ENCODE results near the gene NFIB.

NFIB gene

DNA sequence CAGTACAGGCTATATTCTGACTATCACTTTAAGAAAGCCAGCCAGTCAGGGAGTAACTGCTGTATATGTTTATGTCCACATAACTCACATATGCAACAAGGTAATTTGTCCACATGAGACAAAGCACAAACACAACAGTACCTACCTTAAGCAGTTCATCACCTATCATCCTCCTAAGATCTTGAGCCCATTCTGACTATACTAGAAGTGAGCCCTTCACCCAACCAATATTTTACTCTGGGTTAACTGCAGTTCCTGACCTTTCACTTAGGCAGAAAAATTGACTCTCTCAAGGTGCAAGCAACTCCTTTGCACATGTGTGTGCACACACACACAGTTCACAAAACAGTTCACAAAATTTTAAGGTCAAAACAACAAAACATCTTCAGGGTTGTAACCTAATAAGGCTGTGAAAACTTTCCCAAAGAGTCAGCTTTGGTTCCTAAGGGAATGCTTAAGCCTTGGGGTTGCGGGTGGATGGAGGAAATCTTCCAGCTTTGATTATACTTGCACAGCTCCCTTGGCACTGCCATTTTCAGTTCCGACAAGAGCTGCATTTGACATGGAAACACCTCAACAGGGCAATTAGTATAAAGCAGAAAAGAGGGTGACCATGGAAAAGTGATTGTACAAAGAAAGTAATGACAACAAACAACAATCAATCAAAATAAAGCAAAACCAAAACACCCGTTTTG is 215.3 kb downstream of the NFIB start:
- DNase-seq (ENCODE audit: low spot score): no peak

DNA sequence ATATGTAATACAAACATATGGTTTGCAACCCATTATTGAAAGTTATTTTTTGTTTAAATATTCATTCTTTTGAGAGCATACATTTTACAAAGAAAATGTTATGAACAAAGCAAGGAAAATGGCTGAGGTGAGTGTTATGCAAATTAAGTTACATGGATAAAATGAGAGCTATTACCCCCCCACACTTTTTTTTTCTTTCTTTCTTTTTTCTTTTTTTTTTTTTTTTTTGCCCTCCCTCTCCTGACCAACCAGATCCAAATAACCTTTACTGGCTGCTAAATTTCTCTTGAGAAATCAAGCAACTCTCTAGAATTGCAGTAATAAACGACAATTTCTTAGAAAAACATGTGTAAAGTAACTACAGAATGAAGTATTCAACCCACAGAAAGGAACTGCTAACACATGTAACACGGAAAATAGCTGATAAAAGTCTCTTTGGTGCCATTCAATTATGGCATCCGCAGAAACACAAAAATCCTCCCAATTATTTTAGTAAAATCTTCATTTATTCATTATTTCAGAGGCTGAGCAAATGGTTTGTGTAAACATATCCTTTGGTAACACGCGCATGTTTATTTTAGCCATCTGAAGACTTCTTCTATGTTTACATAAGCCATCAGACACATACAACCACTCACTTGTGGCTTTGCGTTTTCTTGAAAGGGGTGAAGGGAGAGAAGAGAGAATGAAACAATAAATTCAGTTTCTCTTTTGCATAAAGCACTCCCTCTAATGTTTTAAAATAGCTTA is 216.1 kb downstream of the NFIB start:
- no peak for DNase-seq (ENCODE audit: low spot score)

DNA sequence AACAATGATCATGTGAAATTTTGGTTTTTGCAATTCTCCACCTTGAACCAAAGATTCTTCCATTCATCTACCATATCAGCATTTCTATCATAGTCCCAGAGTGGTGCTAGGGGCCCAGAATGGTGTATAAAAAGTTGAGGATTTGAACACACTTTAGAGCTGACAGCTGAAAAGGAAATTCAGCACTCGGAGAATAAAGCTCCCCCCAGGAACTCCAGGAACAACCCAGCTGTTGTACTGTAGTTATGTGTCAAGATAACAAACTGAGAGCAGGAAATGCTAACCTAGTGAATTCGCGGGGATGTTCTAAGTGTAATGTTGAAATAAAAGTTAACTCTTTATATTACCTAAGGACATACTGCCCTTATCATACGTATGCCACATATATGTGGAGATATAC is 216.7 kb downstream of the NFIB start:
- no peak for DNase-seq (ENCODE audit: low spot score)

DNA sequence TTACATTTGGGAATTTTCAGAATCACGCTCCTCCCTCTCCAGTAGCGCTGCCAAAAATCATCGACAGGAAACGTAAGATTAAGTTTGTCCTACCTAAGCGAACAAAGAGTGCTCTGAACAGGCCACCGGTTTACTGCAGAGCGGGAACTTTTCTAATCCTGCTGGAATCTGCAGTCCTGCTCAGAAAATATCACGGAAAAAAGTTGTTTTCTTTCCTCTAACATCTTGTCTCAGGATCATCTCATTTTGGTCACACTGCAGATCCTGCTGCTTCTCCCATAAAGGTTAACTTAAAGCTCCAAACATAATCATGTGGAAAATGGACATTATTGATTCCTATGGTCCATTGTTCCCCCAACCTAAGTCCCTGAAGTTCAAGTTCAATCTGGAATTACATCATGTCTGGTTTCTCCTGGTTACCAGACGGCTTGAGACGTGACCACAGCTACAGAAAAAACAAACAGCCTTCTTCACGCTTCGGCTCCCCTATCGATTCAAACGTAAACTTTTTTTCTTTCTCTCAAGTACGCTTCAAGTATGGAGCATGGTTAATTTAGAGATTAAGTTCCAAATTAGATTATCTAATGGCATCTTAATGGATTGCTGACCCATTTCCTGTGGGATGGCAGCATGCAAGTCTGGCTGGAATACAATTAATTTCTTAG is 217.6 kb downstream of the NFIB start:
- peak; percentile 4 for DNase-seq (ENCODE audit: low spot score)

DNA sequence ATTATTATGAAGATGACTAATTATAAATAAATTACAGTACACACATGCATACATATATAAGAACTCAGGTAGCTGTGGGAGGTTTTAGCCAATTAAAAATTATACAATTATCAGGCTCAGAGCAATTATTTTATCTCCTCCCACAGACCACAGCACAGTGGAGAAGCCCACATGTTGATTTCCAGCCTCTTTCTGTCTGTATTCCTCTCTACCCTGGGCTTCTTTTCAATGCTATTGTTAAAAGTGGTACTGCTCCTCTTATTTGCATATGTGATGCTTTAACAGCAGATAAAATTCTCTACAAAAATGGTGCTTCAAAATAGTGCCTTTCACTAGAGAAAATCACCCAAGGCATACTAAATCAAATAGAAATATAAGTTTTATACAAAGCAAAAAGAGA is 218.7 kb downstream of the NFIB start:
- no peak for DNase-seq (ENCODE audit: low spot score)

DNA sequence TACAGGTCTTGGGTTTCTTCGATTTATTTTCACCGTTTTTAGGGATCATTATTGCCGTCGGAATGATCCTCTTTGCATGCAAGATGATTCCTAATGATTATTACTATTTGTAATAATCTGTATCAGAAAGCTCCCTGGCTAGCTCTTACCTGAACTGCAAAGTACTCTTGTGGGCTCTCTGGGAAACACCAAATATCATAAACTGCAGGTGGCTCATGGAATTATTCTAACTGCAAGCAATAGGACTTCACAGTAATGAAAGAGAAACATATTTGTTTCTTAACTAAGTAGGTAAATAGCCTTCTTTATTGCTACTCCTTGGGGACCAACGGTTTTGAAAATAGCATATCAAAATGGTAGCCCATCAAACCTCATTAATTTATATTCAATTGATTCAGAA is 219.4 kb downstream of the NFIB start:
- no peak for DNase-seq (ENCODE audit: low spot score)

DNA sequence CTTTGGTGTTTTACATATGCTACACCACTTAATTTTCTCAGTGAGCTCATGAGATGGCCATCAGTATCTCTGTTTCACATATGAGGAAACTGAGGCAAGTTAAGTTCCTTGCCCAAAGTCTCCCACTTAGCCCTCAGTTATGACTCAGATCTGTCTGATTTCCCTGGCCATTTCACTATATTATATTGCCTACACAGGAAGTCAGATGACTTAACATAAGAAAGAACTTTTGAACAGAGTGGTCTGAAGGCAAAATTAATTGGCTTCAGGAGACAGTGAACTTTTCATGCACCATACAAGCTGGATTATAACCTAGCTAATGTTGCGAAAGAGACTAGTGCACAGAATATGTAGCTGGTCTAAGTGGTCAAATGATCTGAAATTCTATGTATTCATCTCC is 221.6 kb downstream of the NFIB start:
- no peak for DNase-seq (ENCODE audit: low spot score)

DNA sequence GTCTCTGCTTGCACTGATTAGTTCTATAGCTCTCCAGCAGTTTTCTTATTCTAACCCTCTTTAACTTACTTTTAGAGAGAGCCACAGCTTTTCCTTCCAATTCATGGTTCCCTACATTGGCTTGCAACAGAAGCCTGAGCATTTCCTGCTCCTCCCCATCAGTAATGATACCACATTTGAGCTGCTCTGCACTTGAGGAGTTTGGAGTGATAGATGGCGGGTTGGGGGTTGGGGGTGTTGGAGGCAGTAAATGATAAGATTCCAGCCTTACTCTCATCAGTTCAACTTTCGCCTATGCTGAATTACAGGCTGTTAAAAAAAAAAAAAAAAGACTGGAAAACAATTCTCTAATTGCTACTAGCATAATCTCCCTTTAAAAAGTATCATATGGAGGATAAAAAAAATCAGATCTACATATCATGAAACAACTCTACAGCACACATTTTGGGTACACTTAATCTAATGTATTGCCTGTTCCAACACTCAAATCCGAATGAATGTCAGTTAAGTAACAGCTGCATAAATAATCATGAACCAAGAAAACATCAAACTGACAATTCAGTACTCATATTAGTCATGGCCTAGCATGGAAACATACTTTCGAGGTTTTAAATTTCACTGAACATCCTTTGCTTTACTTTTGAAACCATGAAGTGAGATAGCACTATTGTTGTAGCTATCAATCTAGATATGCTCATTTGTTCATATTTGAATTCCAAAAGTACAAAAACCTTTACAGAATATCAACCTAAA is 224.7 kb downstream of the NFIB start:
- DNase-seq (ENCODE audit: low spot score): no peak

DNA sequence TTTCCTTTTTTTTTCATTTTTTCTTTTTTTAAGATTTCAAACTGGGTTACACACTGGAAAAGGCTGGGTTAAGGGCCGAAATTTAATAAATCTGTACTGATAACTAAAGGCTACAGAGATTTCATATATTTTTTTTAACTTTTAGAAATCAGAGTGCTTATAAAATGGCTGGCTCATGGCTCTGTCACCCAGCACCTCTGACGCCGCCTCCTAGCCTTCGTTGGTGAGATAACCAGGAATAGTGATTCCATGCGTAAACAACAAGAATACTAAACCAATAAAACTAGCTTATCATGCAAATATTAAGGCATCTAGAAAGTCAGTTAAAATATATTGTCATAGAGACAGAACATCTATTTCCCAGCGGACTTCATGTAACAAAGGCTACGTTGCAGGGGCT is 226.4 kb downstream of the NFIB start:
- no peak for DNase-seq (ENCODE audit: low spot score)

DNA sequence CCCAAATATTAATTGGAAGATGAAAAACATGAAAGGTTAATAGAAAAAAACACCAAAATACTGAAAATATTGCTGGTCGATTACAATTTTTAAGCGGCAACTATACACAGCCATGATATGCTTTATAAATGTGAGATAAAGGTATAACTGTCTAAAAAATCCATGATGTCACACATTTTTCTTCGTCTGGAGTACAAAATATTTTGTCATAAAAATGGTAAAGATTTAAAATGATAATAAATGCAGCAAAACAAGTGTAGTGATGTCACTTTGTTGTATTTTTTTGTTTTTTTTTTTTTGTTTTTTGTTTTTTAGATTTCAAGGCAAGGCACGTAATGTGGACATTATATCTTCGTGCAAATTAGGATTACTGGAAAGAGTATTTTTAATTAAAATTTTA is 227.4 kb downstream of the NFIB start:
- DNase-seq (ENCODE audit: low spot score): no peak

DNA sequence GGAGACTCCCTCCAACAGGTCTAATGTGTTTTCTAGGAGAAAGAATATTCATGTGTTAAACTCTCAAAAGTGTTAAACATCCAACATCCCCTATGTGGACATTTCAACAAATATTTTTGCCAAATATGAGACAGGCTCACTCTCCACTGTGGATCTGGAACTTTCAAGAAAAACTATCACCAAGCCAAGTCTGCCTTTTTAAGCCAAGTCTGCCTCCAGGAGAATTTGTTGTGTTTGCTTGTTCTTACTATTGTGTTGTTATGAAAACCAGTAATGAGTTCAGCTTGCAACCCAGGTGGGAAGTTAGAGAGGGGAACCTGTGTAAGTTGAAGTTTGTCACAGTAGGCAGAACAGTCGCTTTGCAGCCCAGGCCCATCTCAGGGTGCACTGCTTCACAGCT is 228.1 kb downstream of the NFIB start:
- no peak for DNase-seq (ENCODE audit: low spot score)

DNA sequence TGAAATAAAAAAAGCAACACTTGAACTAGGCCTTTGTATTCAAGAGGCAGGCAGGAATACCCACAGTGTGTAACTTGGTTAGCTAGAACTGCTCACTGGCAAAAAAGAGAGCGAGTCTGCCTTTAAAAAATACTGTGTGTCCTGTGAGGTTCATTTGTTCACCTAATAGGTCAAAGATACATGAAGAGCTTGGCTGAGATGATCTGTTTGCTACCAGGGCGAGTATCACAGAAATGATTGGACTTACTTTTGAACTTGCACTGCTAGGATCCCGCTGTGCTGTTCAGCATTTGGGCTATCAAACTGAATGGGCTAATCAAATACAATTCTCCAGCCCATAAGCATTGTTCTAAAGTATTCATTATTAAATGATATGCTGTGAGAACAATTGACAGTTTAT is 229.1 kb downstream of the NFIB start:
- no peak for DNase-seq (ENCODE audit: low spot score)

DNA sequence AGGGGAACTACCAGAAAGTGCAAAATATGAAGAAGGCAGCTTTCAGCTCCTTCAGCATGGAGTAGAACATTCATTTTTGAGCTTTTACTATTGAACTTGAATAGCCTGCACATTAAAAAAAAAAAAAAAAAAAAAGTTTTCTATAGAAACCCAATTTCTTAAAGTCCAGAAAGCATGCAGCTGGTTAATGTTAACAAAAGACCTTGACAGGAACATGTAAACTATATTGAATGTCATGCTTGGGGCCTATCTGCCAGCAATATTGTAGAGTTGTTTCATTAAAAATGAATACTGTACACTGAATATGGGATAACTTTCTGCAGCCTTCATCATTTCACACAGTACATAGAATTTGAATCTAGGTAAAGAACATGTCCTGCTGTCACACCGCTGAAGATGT is 230.6 kb downstream of the NFIB start:
- DNase-seq (ENCODE audit: low spot score): no peak

DNA sequence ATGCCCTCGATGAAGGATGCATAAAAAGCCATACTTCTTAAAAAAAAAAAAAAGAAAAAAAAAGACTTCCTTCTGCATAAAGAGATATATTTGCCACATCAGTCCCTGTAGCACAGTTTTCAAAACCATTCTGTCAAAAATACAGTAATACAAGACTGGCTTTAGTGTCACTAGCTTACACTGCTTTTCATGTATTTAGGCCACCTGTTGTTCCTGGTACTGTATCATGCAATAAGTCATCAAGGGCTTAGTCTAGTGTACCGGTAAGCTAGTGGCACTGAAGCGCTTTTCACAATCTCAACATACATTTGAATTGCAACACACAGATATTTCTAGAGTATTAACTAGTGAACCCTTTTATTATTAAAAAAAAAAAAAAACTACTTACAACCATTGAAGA is 231.2 kb downstream of the NFIB start:
- DNase-seq (ENCODE audit: low spot score): no peak

DNA sequence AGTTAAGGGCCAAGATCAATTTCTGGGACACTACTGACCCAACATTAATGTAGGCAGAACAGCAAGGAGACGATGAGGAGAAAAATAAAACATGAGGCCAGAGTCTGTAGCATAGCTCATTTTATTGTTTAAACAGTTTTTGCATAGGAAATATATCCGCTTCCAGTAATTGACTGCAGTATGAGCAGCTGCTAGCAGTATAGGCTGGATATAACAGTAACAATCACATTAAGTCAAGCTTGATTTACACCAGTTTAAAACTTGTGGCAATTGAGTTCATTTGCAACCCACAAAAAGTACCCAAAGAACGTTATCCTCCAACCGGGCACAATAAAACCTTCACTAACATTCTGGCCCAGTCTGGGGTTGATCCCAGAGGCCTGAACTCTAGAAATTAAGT is 232.2 kb downstream of the NFIB start:
- DNase-seq (ENCODE audit: low spot score): no peak

DNA sequence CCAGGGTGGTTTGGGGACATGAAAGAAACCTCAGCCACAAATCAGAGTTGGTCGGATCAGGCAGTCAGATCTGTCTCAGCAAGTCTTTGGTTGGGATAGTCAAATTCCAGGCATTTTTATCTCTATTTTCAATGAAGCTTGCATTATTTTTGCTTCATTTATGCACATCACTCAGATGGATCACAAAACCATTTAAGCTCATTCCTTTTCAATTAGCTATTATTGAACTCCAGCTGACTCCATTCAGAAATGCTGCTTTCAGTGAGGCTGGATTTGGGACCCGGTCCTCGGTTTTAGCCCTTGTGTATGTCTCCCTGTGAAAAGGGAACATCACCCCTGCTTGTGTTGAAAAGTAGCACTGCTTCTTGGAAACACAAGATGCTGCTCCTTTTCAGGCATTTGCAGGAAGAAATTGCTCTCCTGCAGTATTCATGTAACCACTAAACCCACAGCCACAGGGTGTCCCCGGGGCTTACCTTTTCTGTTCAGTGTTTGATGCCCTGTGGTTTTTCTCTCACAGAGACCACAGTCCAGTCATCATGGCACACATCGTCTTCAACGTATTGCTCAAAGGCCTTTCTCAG is 232.9 kb downstream of the NFIB start:
- DNase-seq (ENCODE audit: low spot score): no peak

DNA sequence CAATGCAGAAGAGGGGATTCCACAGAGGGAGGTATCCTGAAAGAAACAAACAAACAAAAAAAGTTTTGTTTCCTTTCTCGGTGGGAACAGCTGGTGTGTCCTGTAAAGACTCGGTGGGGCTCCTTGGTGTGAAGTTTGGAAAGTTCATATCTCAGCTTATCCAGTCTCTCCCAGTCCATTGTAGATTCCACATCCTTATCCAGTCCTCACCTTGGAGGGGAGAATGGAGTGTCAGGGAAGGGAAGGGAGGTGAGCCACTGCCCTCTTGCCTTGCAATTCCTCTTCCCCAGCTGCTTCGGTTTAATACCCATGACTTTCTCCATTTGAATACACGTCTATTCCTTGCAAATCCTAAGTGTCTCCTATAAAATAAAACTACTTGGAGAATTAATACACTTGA is 234.5 kb downstream of the NFIB start:
- DNase-seq (ENCODE audit: low spot score): no peak

DNA sequence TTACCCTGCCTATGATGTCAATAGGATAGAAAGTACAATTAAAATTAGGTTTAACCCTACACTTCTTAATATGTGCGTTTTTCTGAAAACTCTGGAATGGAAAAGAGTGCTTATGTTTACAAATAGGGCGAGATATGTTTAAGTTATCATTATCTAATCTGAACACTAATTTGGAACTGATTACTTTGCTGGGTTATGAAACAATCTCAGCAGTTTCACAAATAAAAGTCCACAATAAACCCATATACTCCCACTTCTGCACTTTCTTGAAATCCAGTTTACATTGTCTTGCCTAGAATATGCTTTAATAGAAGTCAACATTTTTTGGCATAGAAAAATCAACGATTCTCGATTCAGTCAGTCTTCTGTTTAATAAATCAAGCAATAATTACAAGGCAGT is 236.3 kb downstream of the NFIB start:
- DNase-seq (ENCODE audit: low spot score): no peak

DNA sequence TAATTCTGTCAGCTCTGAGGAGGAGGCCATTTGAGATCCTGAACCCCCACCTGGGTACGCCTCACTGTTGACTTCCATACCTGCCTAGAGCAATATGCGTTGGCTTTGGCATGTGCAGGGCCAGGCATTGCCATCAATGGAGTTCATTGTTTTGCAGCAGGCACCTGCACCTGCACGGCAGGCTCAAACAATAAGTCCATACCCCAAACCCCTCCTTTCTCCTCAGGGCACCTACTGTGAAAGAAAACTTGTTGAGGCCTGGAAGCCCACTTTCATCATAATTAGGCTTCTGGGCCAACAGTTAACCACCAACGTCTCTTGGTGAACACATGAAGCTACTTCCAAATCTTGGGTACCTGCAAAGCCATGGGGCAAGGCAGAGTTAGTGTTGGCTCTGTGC is 238.7 kb downstream of the NFIB start:
- no peak for DNase-seq (ENCODE audit: low spot score)

DNA sequence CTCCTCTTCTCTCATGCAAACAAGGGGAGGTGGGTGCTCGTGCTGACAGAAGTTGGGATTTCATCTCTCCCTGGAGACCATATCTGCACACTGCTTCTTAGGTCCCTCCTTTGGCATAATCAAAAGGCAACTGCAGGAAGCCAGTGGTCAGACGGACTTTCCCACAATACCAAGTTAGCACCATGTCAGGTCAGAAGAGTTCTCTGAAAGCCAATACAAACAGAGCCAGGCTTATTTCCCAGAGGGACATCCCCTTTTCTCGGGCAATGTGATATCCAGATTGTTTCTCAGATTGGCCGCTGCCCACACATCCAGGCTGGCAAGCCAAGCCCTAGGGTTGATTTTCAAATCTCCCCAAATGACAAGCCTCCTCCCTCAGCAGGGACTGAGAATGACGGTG is 241.1 kb downstream of the NFIB start:
- no peak for DNase-seq (ENCODE audit: low spot score)

DNA sequence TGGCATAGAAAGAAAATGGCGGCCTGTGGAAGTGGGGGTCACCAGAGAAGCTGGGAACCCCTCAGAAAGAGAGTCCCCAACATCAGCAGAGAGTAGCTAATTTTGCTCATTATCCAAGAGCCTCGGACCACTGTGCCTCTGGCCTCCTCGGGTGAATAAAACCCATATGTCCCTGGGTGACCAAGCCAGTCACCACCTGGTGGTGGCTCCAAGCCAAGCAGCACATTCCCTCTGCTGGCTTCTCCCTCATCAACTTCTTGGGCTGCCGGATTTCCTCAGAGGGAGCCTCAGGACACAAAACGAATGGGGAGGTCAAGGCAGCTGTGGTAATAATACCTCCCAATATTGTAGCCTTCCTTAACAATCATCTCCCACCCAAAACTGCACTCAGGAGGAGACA is 242.5 kb downstream of the NFIB start:
- no peak for DNase-seq (ENCODE audit: low spot score)

DNA sequence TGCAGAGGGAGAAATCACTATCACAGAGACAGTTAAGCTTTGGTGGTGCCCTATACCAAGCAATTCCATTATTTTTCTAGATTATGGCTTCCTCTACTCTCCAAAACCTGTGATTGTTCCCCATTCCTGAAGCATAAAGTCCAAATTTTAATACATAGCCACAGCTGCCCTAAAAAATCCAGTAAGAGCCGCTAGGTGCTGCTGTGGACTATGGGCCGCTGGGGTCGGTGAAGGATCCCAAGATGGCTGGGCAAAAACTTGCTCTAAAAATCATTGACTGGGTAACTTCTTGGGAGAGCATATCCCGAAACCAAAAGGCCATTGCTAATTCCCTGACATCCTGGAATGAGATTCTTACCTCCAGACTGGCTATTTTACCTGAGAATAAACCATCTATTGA is 245.3 kb downstream of the NFIB start:
- DNase-seq (ENCODE audit: low spot score): no peak
